Stimulated activated CD4-positive, alpha-beta T cell treated with anti-CD3 and anti-CD28 coated beads, Interleukin-4, amount 100 ng/mL, for 48 hours (primary cell): ENCODE results near the gene LTBP2.

Source experiments
- DNase-seq, 2 donors: peaks; one replicate each; pipeline ENCODE4 v3.0.0-alpha.2; 2020; ENCODE audit warnings: low read depth in 2 of 2

Gene LTBP2

DNA sequence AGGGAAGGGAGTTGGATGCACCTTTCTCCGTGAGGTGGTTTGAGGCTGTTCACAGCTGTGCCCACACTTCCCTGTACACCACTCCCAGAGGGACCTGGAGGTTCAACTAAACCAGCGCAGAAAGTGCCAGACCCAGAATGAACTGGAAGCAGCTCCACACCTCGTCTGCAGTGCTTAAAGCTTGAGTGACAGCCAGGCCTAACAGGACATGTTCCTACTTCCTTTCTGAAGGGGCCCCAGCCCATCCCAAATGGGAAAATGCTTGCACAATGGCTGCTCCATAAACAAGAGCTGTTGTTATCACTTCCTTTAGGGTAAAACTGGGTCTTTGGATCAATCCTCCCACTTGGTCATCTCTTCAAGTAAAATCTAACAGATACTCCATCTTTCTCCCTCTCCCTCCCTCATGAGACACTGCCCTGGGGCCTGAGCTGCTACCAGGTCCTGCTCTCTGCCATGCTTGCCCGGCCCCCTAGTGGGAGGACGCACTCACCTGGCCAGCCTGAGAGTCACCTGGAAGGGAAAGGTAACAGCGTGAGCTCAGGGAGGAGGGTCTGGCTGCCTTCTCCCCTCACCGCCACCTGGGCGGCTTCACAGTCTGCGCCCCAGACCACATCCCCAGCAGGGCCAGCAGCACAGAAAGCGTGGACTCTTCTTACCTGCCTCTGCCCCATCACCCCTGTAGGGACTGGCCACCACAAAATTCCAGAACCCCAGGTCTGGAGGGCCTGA is 85.0 kb downstream of the LTBP2 start:
- no peak for DNase-seq

DNA sequence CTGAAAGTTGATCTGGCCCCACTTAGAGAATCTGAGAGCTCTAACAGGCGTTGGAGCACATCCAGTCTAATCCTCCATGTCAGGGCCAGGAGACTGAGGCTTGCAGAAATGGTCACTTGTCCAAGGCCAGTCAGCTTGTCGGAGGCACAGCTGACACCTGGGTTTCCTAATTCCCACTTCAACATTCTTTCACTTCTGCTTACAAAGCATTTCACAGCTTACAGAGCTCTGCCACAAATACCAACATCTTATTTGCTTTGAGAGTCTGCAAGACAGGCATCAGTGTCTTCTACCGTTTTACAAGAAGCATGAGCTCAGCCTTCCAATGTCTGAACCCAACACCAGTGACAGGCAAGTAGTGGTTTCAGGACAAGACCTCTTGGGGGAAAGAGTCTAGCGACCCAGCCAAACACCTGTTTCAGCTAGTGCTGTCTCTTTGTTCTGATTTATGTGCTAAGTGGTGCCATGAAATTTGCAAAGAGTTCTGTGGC is 86.6 kb downstream of the LTBP2 start:
- DNase-seq, result no peak

DNA sequence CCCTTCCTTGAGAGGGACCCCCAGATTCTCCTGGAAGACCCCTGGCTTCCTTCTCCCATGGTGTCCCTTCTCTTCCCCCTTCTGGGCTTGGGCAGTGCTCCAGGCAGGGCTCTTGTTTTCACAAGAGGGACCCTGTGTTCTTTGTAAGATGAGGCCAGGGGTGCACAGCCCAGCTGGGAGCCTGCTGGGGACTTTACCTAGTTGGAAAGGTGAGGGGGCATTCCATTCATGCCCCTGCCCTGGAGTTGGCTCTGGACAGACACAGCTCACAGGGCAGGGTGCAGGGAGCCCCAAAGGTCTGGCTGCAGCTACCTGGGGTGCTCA is 87.3 kb downstream of the LTBP2 start:
- DNase-seq, result no peak

DNA sequence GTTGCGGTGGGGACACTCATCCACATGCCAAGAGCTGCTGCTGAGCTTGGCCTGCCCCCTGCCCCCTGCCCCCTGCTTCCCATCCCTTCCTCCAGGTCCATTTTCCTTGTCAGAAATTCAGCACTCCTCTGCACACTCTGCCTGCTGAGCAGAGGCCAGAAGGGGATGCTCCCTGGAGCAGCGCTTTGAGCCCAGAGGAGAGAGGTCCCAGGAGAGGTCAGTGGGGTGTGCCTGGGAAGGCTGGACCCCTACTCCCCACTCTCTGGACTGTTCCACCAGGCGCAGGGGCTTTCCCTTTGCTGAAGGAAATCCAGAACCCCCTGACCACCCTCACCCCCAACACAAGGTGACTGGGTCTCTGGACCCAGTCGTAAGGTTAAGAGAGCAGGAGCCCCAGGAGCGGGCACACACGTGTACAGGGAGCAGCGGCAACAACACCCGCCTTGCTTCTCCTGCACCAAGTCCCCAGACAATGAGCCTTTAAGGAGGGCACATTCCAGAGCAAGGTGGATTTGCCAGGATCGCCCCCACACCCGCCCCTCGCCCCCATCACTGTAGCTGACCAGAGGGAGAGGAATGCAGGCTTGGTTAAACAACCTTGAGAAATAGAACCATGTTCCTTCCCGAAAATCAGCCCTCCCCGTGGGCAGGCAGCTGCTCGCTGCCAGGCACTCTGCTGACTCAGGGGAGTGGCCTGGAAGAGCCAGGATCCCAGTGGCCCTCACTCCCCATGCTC is 87.8 kb downstream of the LTBP2 start:
- DNase-seq, result no peak

DNA sequence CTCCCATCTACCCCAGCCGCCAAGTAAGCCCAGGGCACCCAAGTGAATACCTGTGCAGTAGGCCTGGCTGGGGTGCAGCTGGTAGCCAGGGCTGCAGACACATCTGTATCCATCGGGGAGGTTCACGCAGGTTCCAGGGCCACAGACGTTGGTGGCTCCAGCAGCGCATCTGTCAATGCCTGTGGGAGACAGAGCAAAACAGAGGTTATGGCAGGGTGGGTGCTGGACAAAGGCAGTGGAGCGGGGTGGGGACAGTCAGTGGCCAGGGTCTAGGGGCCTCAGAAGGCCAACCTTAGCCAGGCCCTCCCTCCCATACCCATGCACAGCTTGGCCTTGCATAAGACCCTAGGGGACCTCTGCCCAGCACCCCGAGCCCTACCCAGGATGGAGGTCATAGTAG is 89.3 kb downstream of the LTBP2 start:
- DNase-seq, result no peak

DNA sequence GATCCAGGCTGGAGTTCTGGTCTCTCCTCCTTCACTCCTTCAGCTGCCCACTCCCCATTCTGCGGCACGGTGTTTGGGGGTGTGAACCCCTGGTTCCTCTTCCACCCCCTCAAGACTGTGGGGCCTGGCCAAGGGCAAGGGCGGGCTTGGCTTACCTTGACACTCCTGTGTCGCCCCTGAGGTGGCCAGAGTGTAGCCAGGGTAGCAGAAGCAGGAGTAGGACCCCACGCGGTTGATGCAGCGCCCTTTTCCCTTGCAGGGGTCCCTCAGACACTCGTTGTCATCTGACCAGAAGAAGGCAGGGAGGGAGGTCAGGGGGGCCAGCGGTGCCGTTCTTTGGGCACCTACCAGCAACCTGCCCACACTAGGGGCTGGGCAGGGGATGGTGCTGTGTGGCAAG is 90.3 kb downstream of the LTBP2 start:
- no peak for DNase-seq

DNA sequence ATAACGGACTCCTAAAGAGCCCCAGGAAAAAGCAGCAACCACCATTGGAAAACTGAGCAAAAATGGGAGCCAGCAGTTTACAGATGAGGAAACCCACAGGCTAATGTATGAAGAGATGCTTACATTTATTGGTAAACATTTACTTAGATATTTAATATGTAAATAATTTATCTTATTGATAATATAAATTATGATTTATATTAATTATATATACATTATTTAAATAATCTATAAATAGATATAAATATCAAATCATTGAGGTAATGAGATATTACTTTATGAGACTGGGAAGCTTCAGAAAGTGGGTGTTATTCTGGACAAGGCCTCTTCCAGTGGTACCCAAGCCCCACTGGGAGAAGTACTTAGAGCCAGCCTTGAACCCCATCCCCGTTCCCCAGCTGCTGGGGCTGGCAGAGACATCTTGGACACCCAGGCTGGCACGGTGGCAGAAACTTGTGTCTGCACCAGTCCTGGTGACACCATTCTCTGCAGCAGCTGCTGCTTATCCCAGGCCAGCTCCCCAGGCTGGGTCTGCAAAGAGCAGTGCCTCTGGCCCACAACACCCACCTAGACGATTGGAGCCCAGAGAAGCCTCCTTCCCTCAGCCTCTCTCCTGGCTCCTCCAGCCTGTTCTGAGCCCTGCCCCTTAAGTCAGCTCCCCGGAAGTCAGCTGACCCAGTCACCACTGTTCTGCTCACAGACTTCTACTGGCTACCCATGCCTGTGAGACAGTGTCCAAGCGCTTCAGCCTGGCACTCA is 92.5 kb downstream of the LTBP2 start:
- no peak for DNase-seq

DNA sequence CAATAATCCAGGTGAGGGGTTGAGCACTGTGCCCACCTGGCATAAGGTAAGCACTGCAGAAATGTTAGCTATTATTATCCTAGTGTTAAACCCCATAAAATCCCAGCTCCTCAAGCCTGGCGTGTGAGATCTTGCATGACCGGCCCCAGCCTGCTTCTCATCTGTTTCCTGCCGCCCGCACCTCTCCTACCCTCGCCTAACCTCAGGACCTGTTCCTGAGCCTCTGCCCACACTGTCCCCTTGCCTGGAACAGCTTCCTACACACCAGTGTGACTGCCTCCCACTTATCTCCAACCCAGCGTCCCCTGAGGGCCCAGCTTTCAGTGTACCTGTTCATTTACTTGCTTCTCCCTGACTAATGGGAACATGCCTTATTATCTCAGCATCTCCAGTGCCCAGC is 93.8 kb downstream of the LTBP2 start:
- no peak for DNase-seq

DNA sequence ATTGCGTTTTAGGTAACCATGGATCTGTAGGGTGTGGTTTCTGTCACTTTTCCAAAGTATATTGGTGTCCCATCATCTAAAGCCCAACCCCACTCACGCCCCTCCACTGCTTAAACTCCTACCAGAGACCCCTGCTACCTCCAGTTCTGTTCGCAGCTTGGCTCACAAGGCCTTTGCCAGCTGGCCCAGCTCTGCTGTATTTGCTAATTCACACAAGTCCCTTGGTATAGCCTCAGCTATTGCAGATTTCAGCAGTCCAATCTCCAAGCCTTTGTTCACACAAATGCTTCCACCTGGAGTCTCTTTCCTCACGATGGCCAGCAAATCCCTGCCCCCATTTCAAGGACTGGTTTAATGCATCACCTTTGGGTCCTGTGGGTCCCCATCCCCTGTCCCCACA is 94.3 kb downstream of the LTBP2 start:
- DNase-seq, result no peak

DNA sequence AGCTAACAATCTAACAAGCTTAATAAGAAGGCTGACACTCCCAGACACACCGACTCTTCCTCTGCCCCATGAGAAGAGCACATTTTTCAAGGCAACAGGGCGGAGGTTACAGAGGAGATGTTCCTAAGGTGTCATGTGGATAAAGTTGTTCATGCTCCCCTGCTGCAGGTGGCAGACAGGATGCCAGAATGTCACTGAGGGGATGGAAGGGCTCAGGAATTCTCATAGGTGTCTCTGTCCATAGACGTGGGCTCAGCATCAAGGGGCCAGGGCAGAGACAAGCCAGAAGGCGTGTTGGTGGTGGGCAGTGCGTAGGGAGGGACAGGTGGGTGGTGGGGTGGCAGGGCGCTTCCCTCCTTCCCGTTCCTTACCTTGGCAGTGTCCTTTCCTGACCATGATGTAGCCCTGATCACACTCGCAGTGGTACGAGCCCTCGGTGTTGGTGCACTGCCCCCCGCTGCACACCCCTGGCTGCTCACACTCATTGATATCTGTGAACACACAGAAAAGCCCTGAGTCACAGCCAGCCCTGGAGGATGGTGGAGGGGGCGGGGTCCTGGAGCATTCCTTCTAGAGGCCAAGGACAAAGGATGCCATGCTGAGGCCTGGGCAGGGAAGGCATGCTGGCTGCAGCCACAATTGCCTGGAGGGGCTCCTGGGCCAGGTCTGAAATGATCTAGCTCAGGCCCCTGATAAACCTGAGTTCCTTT is 95.4 kb downstream of the LTBP2 start:
- no peak for DNase-seq

DNA sequence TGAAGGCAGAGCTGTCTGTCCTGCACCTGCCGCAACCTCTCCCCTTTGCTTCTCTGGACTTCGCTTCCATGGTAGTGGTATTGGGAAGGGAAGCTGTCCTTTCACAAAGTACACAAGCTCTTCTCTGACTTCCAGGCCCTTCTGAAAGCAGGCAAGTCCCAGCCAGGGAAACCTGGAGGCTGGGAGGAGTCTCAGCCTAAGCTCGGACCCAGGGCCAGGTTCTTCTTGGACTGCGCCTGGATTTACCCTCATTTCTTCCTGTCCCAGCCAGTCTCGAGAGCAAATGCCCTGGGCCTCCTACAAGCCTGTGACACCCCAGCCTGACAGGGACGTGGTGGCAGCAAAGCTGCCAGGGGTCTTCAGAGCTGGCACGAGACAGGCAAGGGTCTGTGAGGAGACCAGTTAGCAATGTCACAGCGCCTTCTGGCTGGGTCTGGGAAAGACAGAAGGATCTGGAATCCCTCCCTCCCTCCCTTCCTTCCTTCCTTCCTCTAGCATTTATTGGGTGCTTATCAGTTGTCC is 96.1 kb downstream of the LTBP2 start:
- DNase-seq, result no peak

DNA sequence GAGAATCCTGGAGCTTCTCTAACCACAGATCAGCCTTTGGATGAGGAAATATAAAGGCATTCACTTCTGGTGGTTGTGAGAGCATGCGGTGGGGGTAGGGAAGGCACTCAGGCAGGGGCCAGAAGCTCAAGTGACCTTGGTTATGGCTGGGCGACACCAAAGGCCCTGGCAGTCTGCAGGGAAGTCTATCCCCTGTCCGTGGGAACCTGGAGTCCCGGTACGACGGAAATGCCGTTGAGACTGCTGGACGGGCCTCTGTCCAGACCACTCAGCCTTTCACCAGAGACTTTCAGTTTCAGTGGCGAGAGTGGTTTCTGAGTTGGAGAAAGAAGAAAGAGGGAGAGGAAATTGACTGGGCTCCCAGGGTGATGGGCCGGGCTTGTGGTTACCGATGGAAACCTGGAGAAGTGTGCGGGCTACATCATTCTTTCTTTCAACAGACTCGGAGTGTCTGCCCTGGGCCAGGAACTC is 97.5 kb downstream of the LTBP2 start:
- DNase-seq, result no peak

DNA sequence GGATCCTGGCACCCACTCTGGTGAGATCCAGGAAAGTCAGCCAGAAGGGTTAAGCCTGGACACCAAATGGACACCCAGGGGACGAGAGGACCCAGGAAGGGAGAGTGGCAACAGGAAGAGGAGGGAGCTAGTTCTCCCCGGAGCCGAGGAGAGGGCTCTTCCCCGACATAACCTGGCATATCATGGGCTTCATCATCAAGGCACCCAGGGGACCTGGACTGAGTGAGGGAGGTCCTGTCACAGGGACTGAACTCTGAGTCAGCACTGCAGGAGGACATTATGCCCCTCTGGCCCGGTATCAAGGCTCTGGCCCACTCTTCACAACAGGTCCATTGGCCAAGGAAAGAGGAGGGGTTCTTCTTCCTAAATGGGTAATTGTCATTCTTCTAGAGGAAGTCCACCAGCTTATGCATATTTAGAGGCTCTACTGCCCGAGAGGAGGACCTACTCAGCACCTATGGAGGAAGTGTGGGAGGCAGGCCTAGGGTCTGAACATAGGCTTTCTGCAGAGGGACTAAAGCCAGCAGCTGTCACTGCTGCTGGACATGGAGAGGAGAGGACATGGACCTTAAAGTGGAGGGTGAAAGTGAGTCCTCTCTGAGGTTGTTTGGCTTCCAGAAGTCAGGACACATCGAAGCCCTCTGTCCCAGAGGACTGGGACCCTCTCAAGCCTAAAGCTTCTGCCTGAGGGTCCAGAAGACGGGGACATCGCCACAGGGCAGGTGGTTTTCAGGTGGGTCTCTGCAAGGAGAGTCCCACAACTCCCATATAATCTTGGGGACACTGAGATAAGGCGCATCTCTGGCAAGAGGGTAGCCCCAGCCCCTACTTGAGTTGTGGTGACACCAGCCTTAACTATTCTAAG is 99.8 kb downstream of the LTBP2 start:
- no peak for DNase-seq

DNA sequence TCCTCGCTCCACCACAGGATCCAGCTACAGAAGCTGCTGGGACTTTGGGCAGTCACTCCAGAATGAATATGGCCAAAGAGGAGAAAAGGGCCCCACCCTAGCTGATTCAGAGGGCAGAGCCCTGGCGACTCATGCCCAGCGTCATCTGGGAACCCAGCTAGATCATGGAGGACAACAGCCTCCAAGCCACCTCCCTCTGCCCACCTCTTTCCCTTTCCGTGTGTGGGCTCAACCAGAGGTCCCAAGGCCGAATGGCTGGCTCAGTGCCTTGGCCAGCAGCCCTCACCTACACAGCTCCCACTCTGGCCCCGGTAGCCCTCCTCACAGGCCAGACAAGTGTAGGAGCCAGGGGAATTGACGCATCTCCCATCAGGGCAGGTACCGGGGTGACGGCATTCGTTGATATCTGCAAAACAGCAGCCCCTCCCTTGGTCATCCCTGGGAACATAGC is 101.1 kb downstream of the LTBP2 start:
- DNase-seq, result no peak

DNA sequence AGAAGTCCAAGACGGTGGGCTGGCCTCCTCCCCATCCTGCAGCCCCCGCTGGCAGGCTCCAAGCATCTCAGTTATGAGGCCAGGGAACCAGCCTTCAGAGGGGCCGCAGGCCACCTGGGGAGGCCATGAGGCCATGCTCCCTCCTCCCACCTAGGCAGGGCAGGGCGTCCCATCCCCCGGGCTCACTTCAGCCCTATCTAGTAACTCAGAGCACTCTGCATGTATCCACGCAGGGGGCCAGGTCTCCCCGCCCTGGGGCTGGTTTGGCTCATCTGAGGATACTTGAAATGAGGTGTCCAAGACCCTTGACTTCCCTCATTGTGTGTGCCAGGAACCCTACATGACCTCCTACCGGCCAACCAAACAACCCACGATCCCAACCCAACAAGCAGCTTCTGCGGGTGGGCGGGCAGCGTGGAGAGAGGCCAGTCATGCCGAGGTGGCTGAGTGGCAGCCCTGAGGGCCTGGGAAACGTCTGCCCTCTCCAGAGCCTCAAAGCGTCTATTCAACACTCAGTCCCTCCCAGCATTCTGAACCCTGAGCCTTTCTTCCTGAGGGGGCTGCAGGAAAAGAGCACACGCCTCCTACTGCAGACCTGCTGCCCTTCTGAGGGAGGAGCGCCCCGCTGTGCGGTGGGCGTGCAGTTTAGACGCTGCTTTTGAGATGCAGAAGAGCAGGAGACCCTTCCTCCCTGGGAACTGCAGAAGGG is 101.7 kb downstream of the LTBP2 start:
- no peak for DNase-seq

DNA sequence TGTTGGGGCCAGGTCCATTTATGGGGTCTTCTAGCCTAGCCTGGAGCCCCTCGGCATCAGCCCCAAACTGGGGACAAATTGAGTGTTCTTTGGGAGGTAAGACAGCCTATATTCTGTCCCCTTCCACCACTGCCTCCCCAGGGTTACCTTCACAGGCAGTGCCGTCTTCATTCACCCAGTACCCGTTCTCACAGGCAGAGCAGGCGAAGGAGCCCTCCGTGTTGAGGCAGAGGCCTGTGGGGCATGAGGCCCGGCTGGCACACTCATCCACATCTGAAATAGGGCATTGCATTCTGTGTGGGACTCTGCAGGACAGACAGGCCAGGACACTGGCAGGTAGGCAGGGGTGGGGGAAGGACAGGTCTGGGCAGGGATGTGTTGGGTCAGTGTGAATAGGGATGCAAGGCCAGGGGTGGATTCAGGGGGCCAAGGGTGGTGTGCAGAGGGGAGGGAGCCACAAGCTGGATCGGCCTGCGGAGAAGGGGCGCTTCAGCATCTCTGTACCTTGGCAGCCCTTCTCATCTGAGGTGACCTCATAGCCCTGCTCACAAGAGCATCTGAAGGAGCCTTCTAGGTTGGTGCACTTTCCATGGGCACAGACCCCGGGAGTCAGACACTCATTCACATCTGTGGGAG is 102.3 kb downstream of the LTBP2 start:
- no peak for DNase-seq

DNA sequence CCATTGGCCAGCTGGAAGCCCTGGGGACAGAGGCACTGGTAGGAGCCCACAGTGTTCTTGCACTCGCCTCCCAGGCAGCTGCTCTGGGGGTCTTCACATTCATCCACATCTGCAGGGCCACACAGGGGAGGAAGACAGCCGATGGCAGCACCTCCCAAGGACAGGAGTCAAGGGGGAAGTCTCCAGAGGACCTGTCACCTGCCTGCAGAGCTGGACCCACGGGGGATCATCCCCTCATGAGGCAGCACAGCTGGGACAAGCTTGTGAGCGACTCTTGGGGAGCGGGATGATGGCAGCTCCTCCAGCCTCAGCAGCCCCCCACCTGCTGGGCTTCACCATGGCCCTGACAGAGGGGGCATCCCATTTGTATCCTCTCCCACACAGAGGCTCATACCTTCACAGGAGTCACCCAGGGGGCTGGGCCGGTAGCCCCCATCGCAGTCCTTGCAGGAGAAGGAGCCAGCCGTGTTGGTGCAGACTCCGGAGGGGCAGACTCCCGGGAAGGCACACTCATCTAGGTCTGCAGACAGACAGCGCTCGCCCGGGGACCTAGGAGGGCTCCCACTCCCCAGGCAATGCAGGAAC is 103.1 kb downstream of the LTBP2 start:
- DNase-seq, result no peak

DNA sequence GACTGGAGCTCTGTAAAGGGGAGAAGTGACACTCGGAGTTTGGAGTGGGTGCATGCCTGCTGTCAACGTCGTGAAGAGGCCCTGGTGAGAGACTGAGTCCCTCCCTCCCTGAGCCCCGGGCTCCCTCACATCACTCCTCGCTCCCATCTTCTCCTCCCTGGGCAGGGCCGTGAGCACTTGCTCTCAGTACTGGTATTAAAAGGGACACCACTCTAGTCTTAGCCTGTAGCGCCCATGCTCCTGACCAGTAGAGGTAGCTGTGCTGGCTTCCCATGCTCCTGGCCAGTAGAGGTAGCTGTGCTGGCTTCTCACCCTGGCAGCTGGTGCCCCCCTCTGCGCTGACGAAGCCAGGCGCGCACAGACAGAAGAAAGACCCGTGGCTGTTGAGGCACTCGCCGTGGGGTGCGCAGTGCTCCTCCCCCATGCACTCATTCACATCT is 103.7 kb downstream of the LTBP2 start:
- DNase-seq, result no peak

DNA sequence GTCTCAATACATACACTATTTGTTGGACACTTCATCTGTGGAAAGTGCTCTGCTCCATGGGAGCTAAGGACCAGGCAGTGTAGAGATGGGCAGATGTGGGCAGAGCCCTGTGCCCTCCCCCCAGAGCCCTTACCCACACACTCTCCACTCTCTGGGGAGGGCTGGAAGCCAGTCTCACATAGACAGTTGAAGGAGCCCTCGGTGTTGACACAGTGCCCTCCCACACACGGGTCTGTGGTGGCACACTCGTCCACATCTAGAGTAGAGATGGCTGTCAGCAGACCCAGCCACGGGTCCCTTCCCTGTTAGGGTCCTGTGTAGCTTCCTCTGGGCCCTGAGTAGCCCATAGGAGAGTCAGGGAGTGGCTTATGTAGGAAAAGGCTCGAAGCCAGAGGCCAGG is 104.2 kb downstream of the LTBP2 start:
- DNase-seq, result no peak
